ENCODE measurements around the gene PSD4.
A peak's percentile ranks its signal among the peaks of the same experiment; 100 is the strongest.

The PSD4 gene

DNA sequence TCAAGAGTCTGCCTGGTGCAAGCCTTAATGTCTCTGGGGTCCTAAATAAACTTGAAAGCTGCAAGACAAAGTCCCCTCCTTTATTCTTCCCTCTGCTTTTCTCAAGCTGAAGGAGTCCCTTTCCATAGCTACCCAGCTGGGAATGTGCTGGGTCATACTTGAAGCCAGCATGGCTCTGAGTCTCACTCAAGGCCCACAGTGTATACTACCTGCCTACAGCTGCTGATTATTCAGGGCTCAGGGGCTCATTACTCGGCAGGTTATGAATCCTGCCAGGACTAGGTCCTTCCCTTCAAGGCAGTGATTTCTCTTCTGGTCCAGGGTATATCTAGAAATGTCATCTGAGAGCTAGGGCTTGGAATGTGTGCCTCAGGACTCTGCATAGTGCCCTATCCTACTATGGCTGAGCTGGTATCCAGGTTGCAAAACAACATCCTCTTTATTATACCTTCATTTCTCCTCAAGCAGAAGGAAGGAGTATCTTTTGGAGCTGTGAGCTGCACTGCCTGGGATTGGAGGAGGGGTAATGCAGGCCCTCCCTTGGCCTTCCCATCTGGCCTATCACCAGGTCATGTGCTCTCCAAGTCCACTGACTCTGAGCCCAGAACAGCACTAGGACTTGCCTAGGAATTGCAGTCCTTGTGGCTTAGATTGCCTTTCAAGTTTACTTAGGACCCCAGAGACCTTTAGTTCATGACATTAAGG, 24.1 kb upstream of the PSD4 start:
- H3K27ac ChIP-seq (ENCODE audit: low read length): no peak overlapping the region
- TF ChIP-seq CTCF (IDR thresholded peaks at IDR 0.05; ENCODE audit: low read depth, low read length): no peak
- no peak for TF ChIP-seq EZH2phosphoT487 (IDR thresholded peaks at IDR 0.05; ENCODE audit: low read depth)

GRCh38 chr2:113150258-113150601, 23.5 kb upstream of the PSD4 start:
- H3K79me2 ChIP-seq (ENCODE audit: low read length): no peaks in the 10 kb centered on the region
- H3K4me3 ChIP-seq (ENCODE audit: low read length): no peak overlapping the region
- H3K36me3 ChIP-seq (replicated peaks; ENCODE audit: low read depth, low read length): no peaks in the 10 kb centered on the region
- H3K27me3 ChIP-seq (ENCODE audit: low read depth, low read length): peaks cover 9% of the 10 kb centered on the region; the same call in 1 of the 2 replicates
- H4K20me1 ChIP-seq (ENCODE audit: insufficient read depth, low read length): no peaks in the 10 kb centered on the region
- H3K4me2 ChIP-seq (ENCODE audit: low read length): no peak overlapping the region
- H3K27ac ChIP-seq (ENCODE audit: low read length): no peak overlapping the region
- H3K9me3 ChIP-seq (ENCODE audit: insufficient read depth, low read length): no peaks in the 10 kb centered on the region
- H2AFZ ChIP-seq (ENCODE audit: low read depth, low read length): no peak overlapping the region
- no peaks in the 10 kb centered on the region for H3K4me1 ChIP-seq (ENCODE audit: low read length)
- TF ChIP-seq EZH2phosphoT487 (IDR thresholded peaks at IDR 0.05; ENCODE audit: low read depth) (no peak), CTCF (IDR thresholded peaks at IDR 0.05; ENCODE audit: low read depth, low read length) (no peak)
- H3K9ac ChIP-seq (ENCODE audit: low read length): no peak overlapping the region

More for the DNA sequence above, 24.1 kb upstream of the PSD4 start:
- Histone ChIP-seq H4K20me1 (ENCODE audit: insufficient read depth, low read length) (no peaks in the 10 kb centered on the region), H3K4me3 (ENCODE audit: low read length) (no peak overlapping the region), H3K27me3 (ENCODE audit: low read depth, low read length) (peaks cover 4% of the 10 kb centered on the region; the same call in 1 of the 2 replicates), H3K4me2 (ENCODE audit: low read length) (no peak overlapping the region), H3K9me3 (ENCODE audit: insufficient read depth, low read length) (no peaks in the 10 kb centered on the region), H3K4me1 (ENCODE audit: low read length) (no peaks in the 10 kb centered on the region), H3K79me2 (ENCODE audit: low read length) (no peaks in the 10 kb centered on the region), H3K9ac (ENCODE audit: low read length) (no peak overlapping the region), H2AFZ (ENCODE audit: low read depth, low read length) (no peak overlapping the region), H3K36me3 (replicated peaks; ENCODE audit: low read depth, low read length) (no peaks in the 10 kb centered on the region)

GRCh38 chr2:113155331-113155730, 18.4 kb upstream of the PSD4 start:
- Histone ChIP-seq H3K27ac (ENCODE audit: low read length) (no peak overlapping the region), H3K27me3 (ENCODE audit: low read depth, low read length) (peaks cover 11% of the 10 kb centered on the region; the same call in 1 of the 2 replicates), H3K9ac (ENCODE audit: low read length) (no peak overlapping the region), H3K4me2 (ENCODE audit: low read length) (no peak overlapping the region), H2AFZ (ENCODE audit: low read depth, low read length) (no peak overlapping the region), H3K4me3 (ENCODE audit: low read length) (no peak overlapping the region), H3K79me2 (ENCODE audit: low read length) (no peaks in the 10 kb centered on the region), H3K36me3 (replicated peaks; ENCODE audit: low read depth, low read length) (no peaks in the 10 kb centered on the region), H4K20me1 (ENCODE audit: insufficient read depth, low read length) (no peaks in the 10 kb centered on the region), H3K4me1 (ENCODE audit: low read length) (0 out of 2 replicates have a peak, but pooled peaks cover 8% of the 10 kb centered on the region), H3K9me3 (ENCODE audit: insufficient read depth, low read length) (no peaks in the 10 kb centered on the region)
- TF ChIP-seq EZH2phosphoT487 (IDR thresholded peaks at IDR 0.05; ENCODE audit: low read depth): no peak
- TF ChIP-seq CTCF (IDR thresholded peaks at IDR 0.05; ENCODE audit: low read depth, low read length): no peak

- peak overlapping the region; percentile 67 for H2AFZ ChIP-seq (ENCODE audit: low read depth, low read length)
- 0 out of 2 replicates have a peak, but pooled peaks cover 8% of the 10 kb centered on the region for H3K4me1 ChIP-seq (ENCODE audit: low read length)
- TF ChIP-seq EZH2phosphoT487 (IDR thresholded peaks at IDR 0.05; ENCODE audit: low read depth): no peak
- no peak for TF ChIP-seq CTCF (IDR thresholded peaks at IDR 0.05; ENCODE audit: low read depth, low read length)
- 0 out of 2 replicates have a peak overlapping the region, but pooled peaks have one; percentile 1 for H3K9ac ChIP-seq (ENCODE audit: low read length)
- no peaks in the 10 kb centered on the region for H3K9me3 ChIP-seq (ENCODE audit: insufficient read depth, low read length)
- H3K27ac ChIP-seq (ENCODE audit: low read length): no peak overlapping the region
- H4K20me1 ChIP-seq (ENCODE audit: insufficient read depth, low read length): no peaks in the 10 kb centered on the region
- peak overlapping the region; percentile 69 for H3K4me2 ChIP-seq (ENCODE audit: low read length)
- H3K36me3 ChIP-seq (replicated peaks; ENCODE audit: low read depth, low read length): no peaks in the 10 kb centered on the region
- H3K4me3 ChIP-seq (ENCODE audit: low read length): peak overlapping the region; percentile 75
- H3K79me2 ChIP-seq (ENCODE audit: low read length): no peaks in the 10 kb centered on the region
- H3K27me3 ChIP-seq (ENCODE audit: low read depth, low read length): peaks cover 11% of the 10 kb centered on the region; the same call in 1 of the 2 replicates
These were observed 17.3 kb upstream of the PSD4 start for GRCh38 chr2:113156278-113157117.
